ENCODE measurements around the gene MGAT5B.

Gene MGAT5B

DNA sequence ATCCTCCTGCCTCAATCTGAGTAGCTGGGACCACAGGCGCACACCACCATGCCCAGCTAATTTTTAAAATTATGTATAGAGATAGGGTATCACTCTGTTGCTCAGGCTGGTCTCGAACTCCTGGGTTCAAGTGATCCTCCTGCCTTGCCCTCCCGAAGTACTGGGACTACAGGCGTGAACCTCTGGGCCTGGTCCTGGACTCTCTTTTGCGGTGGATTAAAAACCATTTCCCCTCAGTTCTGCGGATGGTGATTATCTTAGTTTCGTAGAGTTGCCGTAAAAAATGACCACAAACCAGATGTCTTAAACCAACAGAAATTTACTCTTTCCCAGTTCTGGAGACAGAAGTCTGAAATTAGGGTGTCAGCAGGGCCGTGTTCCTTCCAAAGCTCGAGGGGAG is 28.8 kb downstream of the MGAT5B start:
- H3K4me1 ChIP-seq (ENCODE audit: control insufficient read depth, low read length): no peaks in the 10 kb centered on the region
- H3F3A ChIP-seq (ENCODE audit: control insufficient read depth, insufficient read depth): no peaks in the 10 kb centered on the region
- no peaks in the 10 kb centered on the region for H4K20me1 ChIP-seq (ENCODE audit: control insufficient read depth, insufficient read depth, low read depth, low read length)
- no peaks in the 10 kb centered on the region for H3K27me3 ChIP-seq (ENCODE audit: control insufficient read depth, low read length)
- H3K4me3 ChIP-seq (ENCODE audit: low read length): no peak overlapping the region
- H3K4me2 ChIP-seq (ENCODE audit: low read length): no peak overlapping the region
- H3K27ac ChIP-seq (ENCODE audit: low read depth, low read length): no peak overlapping the region
- TF ChIP-seq, protein P1, sequence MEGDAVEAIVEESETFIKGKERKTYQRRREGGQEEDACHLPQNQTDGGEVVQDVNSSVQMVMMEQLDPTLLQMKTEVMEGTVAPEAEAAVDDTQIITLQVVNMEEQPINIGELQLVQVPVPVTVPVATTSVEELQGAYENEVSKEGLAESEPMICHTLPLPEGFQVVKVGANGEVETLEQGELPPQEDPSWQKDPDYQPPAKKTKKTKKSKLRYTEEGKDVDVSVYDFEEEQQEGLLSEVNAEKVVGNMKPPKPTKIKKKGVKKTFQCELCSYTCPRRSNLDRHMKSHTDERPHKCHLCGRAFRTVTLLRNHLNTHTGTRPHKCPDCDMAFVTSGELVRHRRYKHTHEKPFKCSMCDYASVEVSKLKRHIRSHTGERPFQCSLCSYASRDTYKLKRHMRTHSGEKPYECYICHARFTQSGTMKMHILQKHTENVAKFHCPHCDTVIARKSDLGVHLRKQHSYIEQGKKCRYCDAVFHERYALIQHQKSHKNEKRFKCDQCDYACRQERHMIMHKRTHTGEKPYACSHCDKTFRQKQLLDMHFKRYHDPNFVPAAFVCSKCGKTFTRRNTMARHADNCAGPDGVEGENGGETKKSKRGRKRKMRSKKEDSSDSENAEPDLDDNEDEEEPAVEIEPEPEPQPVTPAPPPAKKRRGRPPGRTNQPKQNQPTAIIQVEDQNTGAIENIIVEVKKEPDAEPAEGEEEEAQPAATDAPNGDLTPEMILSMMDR (IDR thresholded peaks at IDR 0.05; ENCODE audit: low read depth, low read length, poor library complexity, severe bottlenecking): no peak
- TF ChIP-seq EZH2phosphoT487 (IDR thresholded peaks at IDR 0.05; ENCODE audit: borderline replicate concordance, low read length): no peak
- no peaks in the 10 kb centered on the region for H3K9me2 ChIP-seq (replicated peaks; ENCODE audit: control insufficient read depth, low read length)
- no peaks in the 10 kb centered on the region for H3K79me2 ChIP-seq (ENCODE audit: control insufficient read depth, low read length)
- H3K9me3 ChIP-seq (ENCODE audit: control insufficient read depth, insufficient read depth, low read length): no peaks in the 10 kb centered on the region
- H3K36me3 ChIP-seq (ENCODE audit: control insufficient read depth, low read length): no peaks in the 10 kb centered on the region

DNA sequence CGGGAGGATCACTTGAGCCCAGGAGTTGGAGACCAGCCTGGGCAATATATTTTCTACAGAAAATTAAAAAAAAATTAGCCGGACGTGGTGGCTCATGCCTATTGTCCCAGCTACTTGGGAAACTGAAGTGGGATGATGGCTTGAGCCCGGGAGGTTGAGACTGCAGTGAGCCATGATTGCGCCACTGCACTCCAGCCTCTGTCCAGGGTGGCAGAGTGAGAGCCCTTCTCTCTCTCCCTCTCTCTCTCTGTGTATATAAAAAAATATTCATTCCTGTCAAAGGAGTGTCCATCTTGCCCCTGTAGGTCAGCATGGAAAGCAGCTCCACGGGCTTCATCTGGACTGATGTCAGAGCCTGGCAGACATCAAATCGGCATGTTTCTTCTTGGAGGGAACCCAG is 31.2 kb downstream of the MGAT5B start:
- Histone ChIP-seq H3K9me3 (ENCODE audit: control insufficient read depth, insufficient read depth, low read length) (no peaks in the 10 kb centered on the region), H3F3A (ENCODE audit: control insufficient read depth, insufficient read depth) (no peaks in the 10 kb centered on the region), H3K27ac (ENCODE audit: low read depth, low read length) (no peak overlapping the region), H3K4me3 (ENCODE audit: low read length) (no peak overlapping the region), H3K4me1 (ENCODE audit: control insufficient read depth, low read length) (no peaks in the 10 kb centered on the region), H3K79me2 (ENCODE audit: control insufficient read depth, low read length) (no peaks in the 10 kb centered on the region), H4K20me1 (ENCODE audit: control insufficient read depth, insufficient read depth, low read depth, low read length) (no peaks in the 10 kb centered on the region), H3K9me2 (replicated peaks; ENCODE audit: control insufficient read depth, low read length) (no peaks in the 10 kb centered on the region), H3K27me3 (ENCODE audit: control insufficient read depth, low read length) (no peaks in the 10 kb centered on the region), H3K4me2 (ENCODE audit: low read length) (no peak overlapping the region), H3K36me3 (ENCODE audit: control insufficient read depth, low read length) (no peaks in the 10 kb centered on the region)
- no peak for TF ChIP-seq EZH2phosphoT487 (IDR thresholded peaks at IDR 0.05; ENCODE audit: borderline replicate concordance, low read length)
- TF ChIP-seq, protein P1 (IDR thresholded peaks at IDR 0.05; ENCODE audit: low read depth, low read length, poor library complexity, severe bottlenecking): no peak

DNA sequence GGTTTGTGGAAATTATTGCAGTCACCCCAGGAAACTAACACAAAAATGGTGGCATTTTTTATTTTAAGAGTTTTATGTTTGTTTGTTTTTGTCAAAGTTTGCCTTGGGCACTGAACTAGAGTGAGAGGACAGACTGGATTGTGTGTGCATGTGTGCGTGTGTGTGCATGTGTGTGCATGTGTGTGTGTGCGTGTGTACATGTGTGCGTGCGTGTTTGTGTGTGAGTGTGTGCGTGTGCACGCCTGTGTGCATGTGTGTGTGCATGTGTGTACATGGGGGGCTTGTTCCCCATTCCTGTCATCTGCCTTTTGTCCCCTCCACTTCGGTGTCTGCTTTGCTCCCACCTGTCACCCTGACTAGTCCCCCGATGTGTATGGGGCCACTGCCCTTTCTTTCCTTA is 32.5 kb downstream of the MGAT5B start:
- Histone ChIP-seq H3K36me3 (ENCODE audit: control insufficient read depth, low read length) (no peaks in the 10 kb centered on the region), H3K27ac (ENCODE audit: low read depth, low read length) (no peak overlapping the region), H3K4me2 (ENCODE audit: low read length) (no peak overlapping the region), H3K4me1 (ENCODE audit: control insufficient read depth, low read length) (no peaks in the 10 kb centered on the region), H3K79me2 (ENCODE audit: control insufficient read depth, low read length) (no peaks in the 10 kb centered on the region), H3F3A (ENCODE audit: control insufficient read depth, insufficient read depth) (no peaks in the 10 kb centered on the region), H3K9me2 (replicated peaks; ENCODE audit: control insufficient read depth, low read length) (no peaks in the 10 kb centered on the region), H3K27me3 (ENCODE audit: control insufficient read depth, low read length) (no peaks in the 10 kb centered on the region), H3K9me3 (ENCODE audit: control insufficient read depth, insufficient read depth, low read length) (no peaks in the 10 kb centered on the region), H4K20me1 (ENCODE audit: control insufficient read depth, insufficient read depth, low read depth, low read length) (no peaks in the 10 kb centered on the region), H3K4me3 (ENCODE audit: low read length) (no peak overlapping the region)
- TF ChIP-seq, protein P1 (IDR thresholded peaks at IDR 0.05; ENCODE audit: low read depth, low read length, poor library complexity, severe bottlenecking): no peak
- TF ChIP-seq EZH2phosphoT487 (IDR thresholded peaks at IDR 0.05; ENCODE audit: borderline replicate concordance, low read length): no peak

Measured in DOHH2 (cell line).